Measurements from ENCODE around the gene NACAD.

GRCh38 chr7:45031829-45032228 is 56.9 kb downstream of the NACAD start:
- TF ChIP-seq CTCF (IDR thresholded peaks at IDR 0.05): no peak
- TF ChIP-seq POLR2A (IDR thresholded peaks at IDR 0.05): no peak

Data from right lobe of liver (tissue), 4 donors.